Prostate gland (tissue), 2 donors: ENCODE measurements around the gene MPV17.

Source experiments
- CTCF ChIP-seq, 4 experiments: fragments of 200-600 bp in 2 of 4; fragments of 450-650 bp in 2 of 4; sonication (generic) in 2 of 4; IDR thresholded peaks; 1 replicate in 3 of 4; 2 replicates in 1 of 4; pipeline ENCODE4 v1.5.1; 2016 to 2019; ENCODE audit warnings: antibody characterized with exemption in 4 of 4, mild to moderate bottlenecking in 2 of 4, moderate library complexity in 2 of 4
- POLR2A ChIP-seq: fragments of 450-650 bp; IDR thresholded peaks from one replicate; pipeline ENCODE4 v1.6.1; 2016; ENCODE audit warnings: antibody characterized with exemption, mild to moderate bottlenecking

GRCh38 chr2:27263287-27264252, 59.3 kb downstream of the MPV17 start:
- TF ChIP-seq CTCF (IDR thresholded peaks at IDR 0.05): no peak
- no peak for TF ChIP-seq POLR2A
